Activated CD4-positive, alpha-beta memory T cell treated with anti-CD3 and anti-CD28 coated beads for 36 hours (primary cell): ENCODE measurements around the gene SEMA6A. TPM values are rescaled to one million over a fixed set of nuclear protein-coding genes. Genes with fewer than 3 reads are reported as not detected.

Source experiments
- CTCF ChIA-PET: fragments of 350-600 bp; sonication (Branson Sonifier 250); formaldehyde crosslinking; loops from one replicate; lab custom pipeline; 2021; ENCODE audit warnings: antibody characterized with exemption, inconsistent platforms; lab: Charles Lee
- POLR2A ChIA-PET: fragments of 350-600 bp; sonication (Branson Sonifier 250); formaldehyde crosslinking; loops from one replicate; lab custom pipeline; 2021; ENCODE audit warnings: antibody characterized with exemption; lab: Charles Lee
- DNase-seq: peaks from one replicate; pipeline ENCODE4 v3.0.0-alpha.2; 2020
- H3K27ac Mint-ChIP-seq: one replicate; pipeline ENCODE4 v1.8.0; 2021; ENCODE audit warnings: mixed read lengths
- H3K27me3 Mint-ChIP-seq: one replicate; pipeline ENCODE4 v1.8.0; 2021; ENCODE audit warnings: mixed read lengths
- H3K36me3 Mint-ChIP-seq: one replicate; pipeline ENCODE4 v1.8.0; 2021; ENCODE audit warnings: mixed read lengths
- H3K4me1 Mint-ChIP-seq: one replicate; pipeline ENCODE4 v1.8.0; 2021; ENCODE audit warnings: low read depth, mixed read lengths
- H3K4me3 Mint-ChIP-seq: one replicate; pipeline ENCODE4 v1.8.0; 2021; ENCODE audit warnings: mild to moderate bottlenecking, mixed read lengths
- H3K9me3 Mint-ChIP-seq: one replicate; pipeline ENCODE4 v1.8.0; 2021; ENCODE audit warnings: mixed read lengths
- intact Hi-C: fragments of 100-400 bp; cut with micrococcal nuclease; formaldehyde crosslinking; loops from one replicate; pipeline ENCODE4 v1.15.1; 2023
- total RNA-seq, 2 experiments: library from RNA; stranded (reverse); gene quantifications; one replicate each; pipeline ENCODE4 v1.2.3, GENCODE V29; 2021

The SEMA6A gene
- total RNA-seq, 2 experiments from 2014 or later = not detected

DNA sequence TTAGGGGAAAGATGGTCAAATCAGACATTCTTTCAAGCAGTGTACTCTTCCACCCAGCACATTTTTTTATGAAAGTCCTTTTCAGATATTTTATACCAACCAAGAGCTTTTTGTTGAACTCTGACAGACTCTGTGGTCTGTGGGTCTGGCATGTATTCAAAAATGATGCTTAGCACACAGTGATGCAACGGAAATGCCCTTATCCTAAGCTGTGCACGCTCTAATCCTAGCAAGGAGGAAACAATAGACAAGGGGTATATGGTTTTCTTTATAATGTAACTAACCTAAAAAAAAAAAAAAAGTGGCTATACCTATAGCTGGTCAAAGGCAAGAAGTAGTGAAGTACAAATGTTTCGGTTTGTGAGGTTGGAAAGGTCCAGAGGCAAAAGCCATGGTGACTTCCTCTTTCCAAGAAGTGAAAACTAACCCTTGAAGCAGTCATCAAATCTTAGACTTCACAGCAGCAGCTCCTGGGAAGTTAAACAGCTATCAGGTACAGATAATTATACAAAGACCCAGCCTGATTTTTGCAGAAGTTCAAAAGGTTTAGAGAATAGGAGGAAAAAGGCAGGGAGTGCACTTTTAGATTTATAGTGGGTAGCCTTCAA is 82.5 kb downstream of the SEMA6A start:
- H3K36me3 Mint-ChIP-seq = no peaks in the 10 kb centered on the region
- H3K27me3 Mint-ChIP-seq = no peaks in the 10 kb centered on the region
- no peaks in the 10 kb centered on the region for H3K9me3 Mint-ChIP-seq
- DNase-seq = no peak
- H3K27ac Mint-ChIP-seq = no peak overlapping the region
- intact Hi-C loops = no loop called here
- ChIA-PET CTCF (no interaction called here), POLR2A (interaction anchor here (0.6 kb wide), 1 partner anchor 188 kb away, joined by 5 read pairs; no protein-coding TSS in a partner anchor)
- peaks cover 8% of the 10 kb centered on the region for H3K4me1 Mint-ChIP-seq
- H3K4me3 Mint-ChIP-seq = no peak overlapping the region

DNA sequence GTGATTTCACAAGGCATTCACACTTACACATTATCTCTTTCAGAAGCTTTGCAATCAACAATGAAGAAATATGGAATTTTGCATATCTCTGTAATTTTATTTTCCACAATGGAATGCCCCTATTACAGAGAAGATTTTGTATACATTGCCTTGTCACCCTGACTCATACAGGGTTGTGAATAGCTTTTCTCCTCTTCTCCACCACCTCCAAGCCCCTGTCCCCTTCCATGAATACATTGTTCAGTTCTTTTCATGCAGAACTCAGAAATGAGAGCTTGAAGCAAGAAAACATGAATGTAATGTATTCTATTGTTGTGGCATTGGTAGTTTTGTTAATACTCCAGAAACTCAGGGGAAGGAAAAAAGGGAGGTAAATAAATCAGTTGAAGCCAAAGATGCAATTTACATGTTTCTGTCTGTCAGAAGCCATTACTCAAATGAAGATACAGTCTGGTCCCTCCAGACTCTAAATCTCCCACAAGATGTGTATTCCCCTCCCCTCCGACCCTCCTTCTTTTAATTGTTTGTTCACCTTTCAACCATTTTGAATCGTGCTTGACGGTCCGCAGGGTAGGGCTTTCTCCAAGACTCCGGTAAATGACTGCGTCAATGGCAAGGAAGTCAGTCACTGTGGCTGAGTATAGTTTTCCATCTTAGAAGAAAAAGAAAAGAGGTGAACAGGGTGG is 86.1 kb downstream of the SEMA6A start:
- no peaks in the 10 kb centered on the region for H3K9me3 Mint-ChIP-seq
- no peak overlapping the region for H3K4me3 Mint-ChIP-seq
- ChIA-PET POLR2A (no interaction called here), CTCF (no interaction called here)
- intact Hi-C loops = no loop called here
- no peaks in the 10 kb centered on the region for H3K27me3 Mint-ChIP-seq
- no peaks in the 10 kb centered on the region for H3K36me3 Mint-ChIP-seq
- peaks cover 8% of the 10 kb centered on the region for H3K4me1 Mint-ChIP-seq
- H3K27ac Mint-ChIP-seq = no peak overlapping the region
- no peak for DNase-seq

DNA sequence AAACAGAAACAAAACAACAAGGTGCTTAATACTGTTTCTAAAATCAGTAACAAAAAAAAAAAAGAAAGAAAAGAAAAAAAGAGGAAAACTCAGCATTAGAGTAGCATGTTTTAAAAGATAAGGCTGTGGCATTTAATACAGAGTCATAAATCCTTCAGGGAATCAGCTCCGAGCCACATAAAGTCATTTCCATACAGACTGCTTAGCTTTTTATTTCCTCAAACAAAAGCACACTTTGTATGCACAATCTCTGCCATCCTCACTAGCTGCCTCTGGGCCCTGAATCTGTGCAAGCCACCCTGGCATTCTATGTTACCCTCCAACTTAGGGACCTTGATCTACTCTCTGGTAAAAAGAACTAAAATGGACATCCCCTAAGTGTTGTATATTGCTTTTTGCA is 87.6 kb downstream of the SEMA6A start:
- no peaks in the 10 kb centered on the region for H3K9me3 Mint-ChIP-seq
- H3K27me3 Mint-ChIP-seq = no peaks in the 10 kb centered on the region
- H3K4me3 Mint-ChIP-seq = no peak overlapping the region
- no peak overlapping the region for H3K27ac Mint-ChIP-seq
- DNase-seq = no peak
- CTCF ChIA-PET = no interaction called here
- intact Hi-C loops = no loop called here
- H3K36me3 Mint-ChIP-seq = no peaks in the 10 kb centered on the region
- peaks cover 7% of the 10 kb centered on the region for H3K4me1 Mint-ChIP-seq
- POLR2A ChIA-PET = no interaction called here

DNA sequence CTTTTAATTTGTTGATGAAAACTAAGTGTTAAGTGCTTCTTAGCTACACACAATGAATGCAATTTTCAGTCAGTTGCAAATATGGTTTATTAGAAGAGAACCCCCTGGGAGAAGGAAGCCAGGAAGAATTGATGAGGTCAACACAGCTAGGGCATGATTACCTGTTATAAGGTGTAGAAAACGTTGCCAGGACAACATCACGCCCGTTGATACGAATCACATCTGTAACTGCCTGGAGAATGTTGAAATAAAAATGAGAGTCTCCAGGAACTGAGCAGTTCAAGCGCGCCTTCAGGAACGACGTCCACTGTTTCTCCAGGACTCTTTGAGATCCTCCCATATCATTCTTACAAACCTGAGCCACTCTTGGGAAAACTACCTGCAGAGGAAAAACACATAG is 88.0 kb downstream of the SEMA6A start:
- Mint-ChIP-seq H3K27me3 (no peaks in the 10 kb centered on the region), H3K27ac (no peak overlapping the region), H3K4me1 (peaks cover 3% of the 10 kb centered on the region), H3K36me3 (no peaks in the 10 kb centered on the region), H3K4me3 (no peak overlapping the region), H3K9me3 (no peaks in the 10 kb centered on the region)
- ChIA-PET POLR2A (no interaction called here), CTCF (no interaction called here)
- no peak for DNase-seq
- intact Hi-C loops = no loop called here

DNA sequence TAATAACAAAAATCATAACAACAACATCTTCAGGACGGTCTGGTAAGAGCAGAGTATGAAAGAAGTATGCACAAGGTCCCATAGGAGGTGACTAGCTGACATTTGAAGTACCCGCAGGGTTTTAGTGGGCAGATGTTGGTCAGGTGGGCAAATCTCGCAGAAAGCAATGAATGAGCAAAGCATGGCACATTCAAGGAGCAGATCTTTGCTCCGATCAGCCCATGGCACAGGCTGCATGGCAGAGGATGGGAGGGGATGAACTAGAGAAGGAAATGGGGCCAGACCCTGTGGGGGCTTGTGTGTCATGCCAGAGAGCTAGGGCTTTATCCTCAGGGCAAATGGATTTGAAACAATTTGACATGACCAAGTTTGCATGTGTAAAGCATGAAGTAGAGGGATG is 90.0 kb downstream of the SEMA6A start:
- Mint-ChIP-seq H3K4me1 (no peaks in the 10 kb centered on the region), H3K27me3 (no peaks in the 10 kb centered on the region), H3K4me3 (no peak overlapping the region), H3K9me3 (no peaks in the 10 kb centered on the region), H3K27ac (no peak overlapping the region), H3K36me3 (peaks cover 1% of the 10 kb centered on the region)
- DNase-seq = no peak
- ChIA-PET POLR2A (no interaction called here), CTCF (no interaction called here)
- intact Hi-C loops = no loop called here

DNA sequence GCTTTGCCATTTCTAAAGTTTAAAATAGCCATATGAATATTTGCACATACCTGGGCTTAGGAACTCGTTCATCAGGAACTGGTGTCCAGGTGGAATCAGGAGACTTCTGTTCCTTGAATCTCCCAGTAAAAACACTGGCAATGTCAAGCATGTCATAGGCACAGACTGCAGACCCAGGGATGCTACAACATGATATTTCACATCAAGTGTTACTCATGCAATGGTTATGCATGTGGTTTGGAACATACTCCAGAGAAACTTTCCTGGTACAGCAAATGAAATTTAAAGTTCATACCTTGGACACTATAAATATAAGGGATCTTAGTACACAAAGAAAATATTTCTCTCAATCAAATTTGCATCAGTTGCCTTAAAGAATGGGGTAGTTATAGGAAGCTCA is 92.2 kb downstream of the SEMA6A start:
- intact Hi-C loops = no loop called here

DNA sequence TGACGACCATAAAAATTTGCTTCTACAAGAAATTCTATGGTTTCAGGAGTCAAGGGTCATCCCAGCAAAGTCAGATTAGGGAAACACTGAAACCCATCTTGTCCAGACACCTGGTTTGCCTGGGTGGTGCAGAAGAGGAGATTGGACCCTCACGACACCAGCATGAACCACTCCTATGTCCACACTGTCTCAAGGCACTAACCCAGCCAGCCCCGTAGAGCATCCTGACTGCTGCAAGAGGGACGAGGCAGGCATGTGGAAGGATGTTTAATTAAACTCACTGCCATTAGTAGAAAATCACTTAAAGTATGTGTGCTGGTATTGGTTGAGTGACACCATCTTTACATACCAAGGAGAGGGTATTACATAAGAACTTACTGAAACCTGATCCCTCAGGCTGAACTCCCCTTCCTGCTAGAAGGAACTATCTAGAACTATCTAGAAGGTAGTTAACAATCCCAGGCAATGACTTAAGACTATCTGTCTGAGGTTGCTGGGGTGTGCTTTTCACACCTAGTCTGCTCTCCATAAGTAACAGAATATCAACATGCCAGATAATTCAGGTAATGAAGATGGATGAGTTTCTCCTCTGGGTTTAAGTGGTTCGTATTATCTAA is 93.6 kb downstream of the SEMA6A start:
- Mint-ChIP-seq H3K27ac (no peak overlapping the region), H3K4me1 (no peaks in the 10 kb centered on the region), H3K9me3 (peaks cover 19% of the 10 kb centered on the region), H3K36me3 (peaks cover 18% of the 10 kb centered on the region), H3K27me3 (no peaks in the 10 kb centered on the region), H3K4me3 (no peak overlapping the region)
- no peak for DNase-seq
- intact Hi-C loops = no loop called here
- POLR2A ChIA-PET = no interaction called here
- CTCF ChIA-PET = no interaction called here

More for the DNA sequence above, 92.2 kb downstream of the SEMA6A start:
- Mint-ChIP-seq H3K9me3 (peaks cover 7% of the 10 kb centered on the region), H3K4me3 (no peak overlapping the region), H3K36me3 (peaks cover 8% of the 10 kb centered on the region), H3K27ac (no peak overlapping the region), H3K4me1 (no peaks in the 10 kb centered on the region), H3K27me3 (no peaks in the 10 kb centered on the region)
- DNase-seq = no peak
- POLR2A ChIA-PET = no interaction called here
- CTCF ChIA-PET = no interaction called here

DNA sequence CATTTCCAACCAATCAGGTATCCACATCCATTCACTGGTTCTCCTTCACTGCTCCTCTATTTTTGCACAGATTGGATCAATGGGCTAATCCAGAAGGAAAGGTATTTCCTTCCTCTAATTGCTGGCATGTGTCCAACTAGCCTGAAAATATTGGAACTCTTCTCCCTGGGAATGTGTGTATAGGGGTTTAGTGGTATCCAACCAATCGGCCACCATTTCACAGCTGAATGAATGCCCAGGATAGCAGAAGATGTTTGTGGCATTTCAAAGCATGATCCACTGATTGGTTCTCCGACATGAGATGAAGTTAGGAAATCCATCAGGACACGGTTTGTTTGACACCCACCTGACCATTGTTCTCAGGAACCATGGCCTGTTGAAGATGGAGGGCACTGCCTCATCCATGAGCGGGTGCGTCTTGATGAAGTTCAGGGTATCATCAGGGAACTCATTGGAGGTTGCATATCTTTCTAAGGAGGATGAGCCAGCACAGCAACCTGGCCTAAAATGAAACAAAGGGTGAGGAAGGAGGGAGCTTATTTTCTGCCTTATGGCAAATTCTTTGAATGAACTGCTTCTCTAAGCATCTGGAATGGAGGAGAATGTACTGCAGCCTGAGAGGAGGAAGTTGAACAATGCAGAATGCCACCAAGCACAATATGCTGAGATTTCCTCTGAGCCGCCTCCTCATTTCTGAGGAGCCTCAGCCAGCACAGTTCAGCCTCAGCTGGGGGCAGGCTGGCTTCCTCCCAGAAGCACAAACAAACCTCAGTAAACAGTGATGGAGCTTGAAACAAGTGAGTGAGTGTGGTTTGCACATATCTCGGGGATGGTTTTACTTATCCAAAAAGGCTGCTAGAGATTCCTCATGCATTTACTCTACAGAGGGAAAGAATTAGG is 94.6 kb downstream of the SEMA6A start:
- DNase-seq = no peak
- POLR2A ChIA-PET = no interaction called here
- CTCF ChIA-PET = no interaction called here
- no peak overlapping the region for H3K27ac Mint-ChIP-seq
- peaks cover 27% of the 10 kb centered on the region for H3K9me3 Mint-ChIP-seq
- H3K36me3 Mint-ChIP-seq = peaks cover 23% of the 10 kb centered on the region
- no peaks in the 10 kb centered on the region for H3K27me3 Mint-ChIP-seq
- H3K4me1 Mint-ChIP-seq = no peaks in the 10 kb centered on the region
- no peak overlapping the region for H3K4me3 Mint-ChIP-seq
- intact Hi-C loops = no loop called here

DNA sequence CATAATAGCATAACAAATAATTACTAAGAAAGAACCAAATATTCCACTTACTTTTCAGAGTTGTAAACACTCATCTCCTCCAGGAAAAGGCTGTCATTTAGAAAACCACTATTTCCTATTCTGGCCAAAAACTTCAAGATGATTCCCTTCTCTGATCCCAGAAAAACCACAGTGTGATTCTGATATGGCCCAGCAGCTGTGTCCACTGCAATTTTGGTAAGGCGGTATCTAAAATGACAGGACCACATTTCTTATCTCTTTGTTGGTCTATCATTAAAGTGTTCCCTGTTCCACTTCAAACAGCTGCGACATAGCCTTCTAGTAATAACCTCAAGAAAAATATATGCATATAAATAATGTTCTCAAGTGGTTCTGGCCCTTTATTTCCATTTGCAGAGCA is 96.1 kb downstream of the SEMA6A start:
- intact Hi-C loops = no loop called here
- DNase-seq = no peak

DNA sequence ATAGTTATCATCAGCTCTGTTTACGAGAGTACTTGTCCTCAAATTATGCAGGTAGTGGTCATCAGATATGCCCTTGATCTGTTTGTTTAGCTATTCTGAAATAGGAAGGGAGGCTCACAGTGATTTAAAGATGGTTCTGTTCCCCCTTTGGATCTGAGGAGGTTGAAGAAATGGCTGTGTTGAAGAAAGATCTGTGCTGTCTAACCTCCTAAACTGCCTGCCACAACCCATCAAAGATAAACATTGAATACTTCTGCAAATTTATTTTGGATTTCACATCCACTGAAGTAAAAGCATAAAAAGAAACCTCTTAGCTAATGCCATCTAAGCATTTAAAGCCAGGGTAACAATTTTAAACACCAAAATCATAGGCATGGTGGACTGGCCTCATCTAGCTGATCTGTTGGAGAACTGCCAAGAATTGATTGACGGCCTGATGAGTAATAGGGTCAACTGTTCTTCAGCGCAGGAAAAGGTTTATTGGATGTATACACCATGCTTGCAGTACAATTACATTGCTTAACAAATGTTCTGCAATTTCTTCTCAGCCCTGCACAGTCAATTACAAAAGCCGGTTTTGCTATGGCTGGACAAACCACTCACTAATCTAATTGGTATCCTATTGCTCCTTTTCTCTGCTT is 97.6 kb downstream of the SEMA6A start:
- Mint-ChIP-seq H3K4me3 (no peak overlapping the region), H3K27me3 (no peaks in the 10 kb centered on the region), H3K27ac (no peak overlapping the region), H3K36me3 (peaks cover 26% of the 10 kb centered on the region), H3K4me1 (no peaks in the 10 kb centered on the region), H3K9me3 (peaks cover 29% of the 10 kb centered on the region)
- ChIA-PET CTCF (no interaction called here), POLR2A (no interaction called here)
- no peak for DNase-seq
- intact Hi-C loops = no loop called here

More for the DNA sequence above, 96.1 kb downstream of the SEMA6A start:
- Mint-ChIP-seq H3K4me1 (no peaks in the 10 kb centered on the region), H3K36me3 (peaks cover 24% of the 10 kb centered on the region), H3K4me3 (no peak overlapping the region), H3K27ac (no peak overlapping the region), H3K9me3 (peaks cover 29% of the 10 kb centered on the region), H3K27me3 (no peaks in the 10 kb centered on the region)
- ChIA-PET CTCF (no interaction called here), POLR2A (no interaction called here)

DNA sequence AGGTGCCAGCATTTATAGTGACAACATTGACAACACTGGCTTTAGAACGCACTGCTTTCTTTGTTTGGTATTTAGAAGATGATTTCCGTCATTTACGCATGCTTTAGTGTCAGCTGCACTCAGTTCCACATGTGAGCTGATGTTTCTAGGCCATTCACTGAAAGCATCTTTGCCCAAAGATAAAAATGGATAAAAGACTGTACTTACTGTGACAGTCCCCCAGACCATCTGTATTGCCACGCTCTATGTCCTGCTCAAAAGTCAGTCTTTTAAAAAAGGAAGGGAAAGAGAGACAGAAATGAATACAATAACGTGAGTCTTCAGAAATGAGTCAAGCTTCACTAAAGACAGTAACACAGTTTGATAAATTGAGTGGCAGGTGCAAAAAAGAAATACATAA is 99.3 kb downstream of the SEMA6A start:
- peaks cover 29% of the 10 kb centered on the region for H3K9me3 Mint-ChIP-seq
- H3K36me3 Mint-ChIP-seq = peaks cover 30% of the 10 kb centered on the region
- no peak overlapping the region for H3K27ac Mint-ChIP-seq
- no peaks in the 10 kb centered on the region for H3K4me1 Mint-ChIP-seq
- ChIA-PET CTCF (no interaction called here), POLR2A (no interaction called here)
- intact Hi-C loops = no loop called here
- no peaks in the 10 kb centered on the region for H3K27me3 Mint-ChIP-seq
- no peak overlapping the region for H3K4me3 Mint-ChIP-seq
- no peak for DNase-seq

DNA sequence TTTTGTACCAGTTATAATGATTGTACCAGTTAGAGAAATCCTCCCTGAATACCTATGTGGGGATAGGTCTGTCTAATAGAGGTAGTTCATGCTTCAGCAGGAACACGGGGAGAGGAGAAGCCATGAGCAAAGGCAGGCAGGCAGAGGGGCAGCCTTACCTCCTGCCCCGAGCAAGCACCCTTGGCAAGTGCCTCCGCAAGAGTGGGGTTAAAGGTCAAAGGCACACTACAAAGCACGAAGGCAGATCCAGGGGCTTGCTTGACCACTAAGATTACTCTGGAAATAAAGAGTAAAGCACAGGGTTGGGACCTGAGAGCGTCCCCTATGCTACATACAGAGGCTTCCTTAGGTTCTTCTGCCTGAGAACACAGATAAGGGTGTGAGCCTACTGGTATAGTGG is 100.9 kb downstream of the SEMA6A start:
- no peak overlapping the region for H3K27ac Mint-ChIP-seq
- H3K36me3 Mint-ChIP-seq = peaks cover 30% of the 10 kb centered on the region
- no peaks in the 10 kb centered on the region for H3K4me1 Mint-ChIP-seq
- no peak overlapping the region for H3K4me3 Mint-ChIP-seq
- intact Hi-C loops = no loop called here
- CTCF ChIA-PET = no interaction called here
- DNase-seq = no peak
- H3K9me3 Mint-ChIP-seq = peaks cover 29% of the 10 kb centered on the region
- POLR2A ChIA-PET = no interaction called here
- H3K27me3 Mint-ChIP-seq = no peaks in the 10 kb centered on the region
